Mammary epithelial cell (primary cell): ENCODE results near the gene FSD2.

Source experiments
- EZH2 ChIP-seq: IDR thresholded peaks from 2 replicates; pipeline ENCODE4 v1.6.1; 2012; ENCODE audit warnings: low read length, inconsistent platforms, borderline replicate concordance
- TF ChIP-seq, protein P1 (sequence below), 2 donors: IDR thresholded peaks in 1 of 2; conservative IDR thresholded peaks in 1 of 2; 2 replicates each; pipeline ENCODE4 v1.5.1; 2011 to 2012; ENCODE audit warnings: inconsistent platforms in 2 of 2, low read length in 2 of 2, mild to moderate bottlenecking in 2 of 2, control low read depth in 1 of 2, low read depth in 1 of 2; ENCODE audit not compliant: insufficient read depth in 1 of 2; ENCODE audit errors: extremely low read depth in 1 of 2

DNA sequence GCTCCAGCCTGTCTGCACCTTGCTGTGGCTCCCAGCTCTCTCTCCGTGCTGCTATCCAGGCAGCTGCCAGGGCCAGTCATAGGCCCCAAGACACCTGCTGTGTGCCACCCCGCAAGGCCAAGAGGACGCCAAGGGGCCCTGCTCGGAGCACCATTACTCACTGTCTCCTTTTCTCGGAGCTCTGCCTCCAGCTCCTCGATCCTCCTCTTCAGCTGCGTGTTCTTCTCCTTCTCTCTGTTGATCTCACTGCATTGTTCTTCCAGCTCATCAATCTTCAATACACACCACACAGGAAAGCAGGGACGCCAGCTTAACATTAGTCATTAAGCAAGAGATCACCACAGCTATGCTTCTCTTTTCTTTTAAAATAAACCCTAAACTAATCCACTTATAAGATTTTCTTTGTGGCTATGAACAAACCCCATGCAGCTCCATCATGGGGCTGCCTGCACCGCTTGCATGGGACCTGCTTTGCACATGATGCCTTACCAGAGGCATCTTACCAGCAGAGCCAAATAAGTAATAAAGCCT is 46.2 kb upstream of the FSD2 start:
- TF ChIP-seq, protein P1, sequence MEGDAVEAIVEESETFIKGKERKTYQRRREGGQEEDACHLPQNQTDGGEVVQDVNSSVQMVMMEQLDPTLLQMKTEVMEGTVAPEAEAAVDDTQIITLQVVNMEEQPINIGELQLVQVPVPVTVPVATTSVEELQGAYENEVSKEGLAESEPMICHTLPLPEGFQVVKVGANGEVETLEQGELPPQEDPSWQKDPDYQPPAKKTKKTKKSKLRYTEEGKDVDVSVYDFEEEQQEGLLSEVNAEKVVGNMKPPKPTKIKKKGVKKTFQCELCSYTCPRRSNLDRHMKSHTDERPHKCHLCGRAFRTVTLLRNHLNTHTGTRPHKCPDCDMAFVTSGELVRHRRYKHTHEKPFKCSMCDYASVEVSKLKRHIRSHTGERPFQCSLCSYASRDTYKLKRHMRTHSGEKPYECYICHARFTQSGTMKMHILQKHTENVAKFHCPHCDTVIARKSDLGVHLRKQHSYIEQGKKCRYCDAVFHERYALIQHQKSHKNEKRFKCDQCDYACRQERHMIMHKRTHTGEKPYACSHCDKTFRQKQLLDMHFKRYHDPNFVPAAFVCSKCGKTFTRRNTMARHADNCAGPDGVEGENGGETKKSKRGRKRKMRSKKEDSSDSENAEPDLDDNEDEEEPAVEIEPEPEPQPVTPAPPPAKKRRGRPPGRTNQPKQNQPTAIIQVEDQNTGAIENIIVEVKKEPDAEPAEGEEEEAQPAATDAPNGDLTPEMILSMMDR (conservative IDR thresholded peaks at IDR 0.05 in 1 of 2, IDR thresholded peaks at IDR 0.05 in 1 of 2; ENCODE audit: extremely low read depth in 1 of 2, insufficient read depth in 1 of 2, low read depth in 1 of 2, low read length in 2 of 2): no peak
- TF ChIP-seq EZH2: no peak
